Measurements from ENCODE around the gene STARD3. TPM values are rescaled to one million over a fixed set of nuclear protein-coding genes. Genes with fewer than 3 reads are reported as not detected.

Gene STARD3
- total RNA-seq, 1 donor from 2014 or later = 15.2 TPM

DNA sequence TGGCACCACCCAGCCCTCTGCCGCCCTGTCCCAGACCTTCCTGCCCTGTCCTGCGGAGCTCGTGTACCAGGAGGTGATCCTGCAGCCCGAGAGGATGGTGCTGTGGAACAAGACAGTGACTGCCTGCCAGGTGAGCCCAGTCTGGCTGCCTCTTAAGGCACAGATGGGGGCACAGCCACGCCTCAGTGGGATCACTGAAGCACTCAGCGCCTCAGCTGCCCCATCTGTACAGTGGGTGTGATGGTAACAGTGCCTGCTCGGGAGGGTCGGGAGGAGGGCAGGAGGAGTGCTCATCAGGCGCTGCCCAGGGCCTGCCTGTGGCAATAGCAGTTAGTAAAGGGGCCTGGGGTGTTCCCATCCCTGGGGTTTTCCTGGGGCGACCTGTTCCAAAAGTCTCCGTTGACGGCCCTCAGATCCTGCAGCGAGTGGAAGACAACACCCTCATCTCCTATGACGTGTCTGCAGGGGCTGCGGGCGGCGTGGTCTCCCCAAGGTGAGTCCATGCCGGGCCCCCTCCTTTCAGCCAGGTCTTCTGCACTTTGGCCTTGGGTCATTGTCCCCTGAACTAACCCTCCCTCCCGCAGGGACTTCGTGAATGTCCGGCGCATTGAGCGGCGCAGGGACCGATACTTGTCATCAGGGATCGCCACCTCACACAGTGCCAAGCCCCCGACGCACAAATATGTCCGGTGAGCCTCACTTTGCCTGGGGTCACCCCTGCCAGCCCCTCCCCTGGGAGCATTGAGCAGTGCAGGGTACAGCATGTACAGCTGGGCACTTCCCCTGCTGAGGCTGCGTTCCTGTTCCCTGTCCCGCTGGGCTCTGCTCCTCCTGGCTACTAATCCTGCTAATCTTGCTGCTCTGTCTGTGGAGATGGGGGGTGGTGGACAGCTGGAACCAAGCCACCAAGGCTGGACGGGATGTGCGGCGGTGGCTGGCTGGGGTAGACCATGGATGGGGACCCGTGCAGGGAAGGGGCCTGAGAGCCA, 23.7 kb downstream of the STARD3 start:
- peak; percentile 77 for DNase-seq

DNA sequence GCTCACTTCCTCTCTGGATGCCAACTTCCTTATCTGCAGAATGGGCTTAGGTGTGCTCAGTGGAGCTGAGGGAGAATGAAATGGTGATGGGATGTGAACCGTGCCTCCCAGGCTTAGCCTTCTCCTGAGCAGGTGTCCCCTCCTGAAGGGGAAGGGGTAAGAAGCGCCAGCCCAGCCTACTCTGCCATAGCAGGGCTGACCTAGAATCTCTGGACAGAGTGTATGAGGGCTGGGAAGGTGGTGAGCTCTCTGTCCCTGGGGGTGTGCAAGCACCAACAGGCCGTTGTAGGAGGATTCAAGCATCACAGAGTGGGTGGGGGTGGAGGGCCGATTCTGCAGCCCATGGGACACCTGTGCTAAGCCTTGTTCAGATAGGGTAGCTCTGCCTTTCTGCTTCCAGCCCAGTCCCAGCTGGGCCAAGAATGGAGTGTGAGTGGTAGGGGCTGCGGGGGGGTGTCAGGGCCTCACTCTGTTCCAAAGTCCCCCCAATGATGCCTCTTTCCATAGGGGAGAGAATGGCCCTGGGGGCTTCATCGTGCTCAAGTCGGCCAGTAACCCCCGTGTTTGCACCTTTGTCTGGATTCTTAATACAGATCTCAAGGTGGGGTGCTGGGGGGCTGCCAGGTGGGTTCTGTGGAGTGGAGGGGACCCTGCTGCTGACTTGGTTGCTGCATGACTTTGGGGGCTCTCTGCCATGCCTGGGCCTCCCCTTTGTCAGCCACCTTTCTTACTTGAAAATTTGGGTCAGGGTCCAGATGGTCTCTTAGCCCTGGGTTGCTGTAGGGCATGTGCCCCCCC, 25.0 kb downstream of the STARD3 start:
- DNase-seq = no peak

DNA sequence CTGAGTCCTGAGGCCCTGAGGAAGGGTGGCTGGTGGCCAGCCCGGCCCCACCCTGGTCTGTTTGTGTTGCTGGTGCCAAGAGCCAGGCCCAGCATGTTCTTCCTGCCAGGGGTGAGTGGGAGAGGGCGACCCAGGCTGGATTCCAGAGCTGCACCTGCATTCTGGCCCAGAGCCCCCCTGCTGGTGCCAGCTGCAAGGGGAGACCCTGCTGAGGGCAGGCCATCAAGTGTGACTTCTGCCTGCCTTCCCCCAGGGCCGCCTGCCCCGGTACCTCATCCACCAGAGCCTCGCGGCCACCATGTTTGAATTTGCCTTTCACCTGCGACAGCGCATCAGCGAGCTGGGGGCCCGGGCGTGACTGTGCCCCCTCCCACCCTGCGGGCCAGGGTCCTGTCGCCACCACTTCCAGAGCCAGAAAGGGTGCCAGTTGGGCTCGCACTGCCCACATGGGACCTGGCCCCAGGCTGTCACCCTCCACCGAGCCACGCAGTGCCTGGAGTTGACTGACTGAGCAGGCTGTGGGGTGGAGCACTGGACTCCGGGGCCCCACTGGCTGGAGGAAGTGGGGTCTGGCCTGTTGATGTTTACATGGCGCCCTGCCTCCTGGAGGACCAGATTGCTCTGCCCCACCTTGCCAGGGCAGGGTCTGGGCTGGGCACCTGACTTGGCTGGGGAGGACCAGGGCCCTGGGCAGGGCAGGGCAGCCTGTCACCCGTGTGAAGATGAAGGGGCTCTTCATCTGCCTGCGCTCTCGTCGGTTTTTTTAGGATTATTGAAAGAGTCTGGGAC, 25.8 kb downstream of the STARD3 start:
- no peak for DNase-seq

DNA sequence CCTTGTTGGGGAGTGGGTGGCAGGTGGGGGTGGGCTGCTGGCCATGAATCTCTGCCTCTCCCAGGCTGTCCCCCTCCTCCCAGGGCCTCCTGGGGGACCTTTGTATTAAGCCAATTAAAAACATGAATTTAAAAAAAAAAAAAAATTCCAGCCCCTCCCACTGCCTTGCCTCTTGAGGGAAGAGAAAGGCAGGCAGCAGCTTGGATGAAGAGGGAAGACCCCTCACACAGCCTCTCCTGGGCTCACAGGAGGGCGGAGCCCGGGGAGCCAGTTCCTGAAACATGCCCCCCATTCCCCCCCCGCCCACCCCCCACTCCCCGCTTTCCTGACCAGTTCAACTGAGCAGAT, 26.4 kb downstream of the STARD3 start:
- DNase-seq = no peak

DNA sequence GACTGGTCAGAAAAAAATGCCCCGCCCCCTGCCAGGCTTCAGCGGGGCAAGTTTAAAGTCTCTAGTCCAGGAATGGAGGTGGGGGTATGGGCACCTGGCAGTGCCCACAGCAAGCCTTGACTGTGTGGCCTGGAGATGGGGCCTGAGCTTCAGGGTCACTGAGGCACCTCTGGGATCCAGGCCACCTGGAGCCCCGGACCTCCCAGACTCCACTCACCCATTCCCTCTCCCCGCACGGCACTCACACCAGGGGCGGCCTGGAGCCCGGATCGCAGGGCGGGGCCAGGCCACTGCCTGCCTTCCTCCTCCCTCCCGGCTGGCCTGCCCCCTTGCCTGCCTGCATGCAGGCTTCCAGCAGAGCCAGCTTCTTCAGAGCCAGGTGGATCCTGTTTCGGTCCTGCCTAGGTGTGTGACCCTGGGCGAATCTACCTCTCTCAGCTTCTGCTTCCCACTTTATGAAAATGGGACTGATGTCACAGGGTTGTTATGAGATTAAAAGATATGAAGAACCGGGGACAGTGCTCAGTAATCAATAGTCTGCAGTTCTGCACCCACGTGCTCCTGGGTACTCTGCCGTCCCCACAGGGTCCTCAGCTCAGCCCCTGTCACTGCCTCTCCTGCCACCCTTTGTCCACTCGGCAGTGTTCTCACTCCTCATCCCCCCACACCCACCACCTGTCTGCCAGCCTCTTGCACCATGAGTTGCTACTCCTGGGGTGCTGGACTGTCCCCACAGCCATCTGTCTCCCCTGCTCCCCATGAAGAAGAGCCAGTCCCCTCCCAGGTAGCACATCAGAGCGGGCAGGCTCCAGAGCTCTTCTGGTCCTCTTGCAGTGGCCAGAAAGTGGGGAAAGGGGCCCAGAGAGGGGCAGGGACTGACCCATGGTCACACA, 27.0 kb downstream of the STARD3 start:
- DNase-seq = no peak

DNA sequence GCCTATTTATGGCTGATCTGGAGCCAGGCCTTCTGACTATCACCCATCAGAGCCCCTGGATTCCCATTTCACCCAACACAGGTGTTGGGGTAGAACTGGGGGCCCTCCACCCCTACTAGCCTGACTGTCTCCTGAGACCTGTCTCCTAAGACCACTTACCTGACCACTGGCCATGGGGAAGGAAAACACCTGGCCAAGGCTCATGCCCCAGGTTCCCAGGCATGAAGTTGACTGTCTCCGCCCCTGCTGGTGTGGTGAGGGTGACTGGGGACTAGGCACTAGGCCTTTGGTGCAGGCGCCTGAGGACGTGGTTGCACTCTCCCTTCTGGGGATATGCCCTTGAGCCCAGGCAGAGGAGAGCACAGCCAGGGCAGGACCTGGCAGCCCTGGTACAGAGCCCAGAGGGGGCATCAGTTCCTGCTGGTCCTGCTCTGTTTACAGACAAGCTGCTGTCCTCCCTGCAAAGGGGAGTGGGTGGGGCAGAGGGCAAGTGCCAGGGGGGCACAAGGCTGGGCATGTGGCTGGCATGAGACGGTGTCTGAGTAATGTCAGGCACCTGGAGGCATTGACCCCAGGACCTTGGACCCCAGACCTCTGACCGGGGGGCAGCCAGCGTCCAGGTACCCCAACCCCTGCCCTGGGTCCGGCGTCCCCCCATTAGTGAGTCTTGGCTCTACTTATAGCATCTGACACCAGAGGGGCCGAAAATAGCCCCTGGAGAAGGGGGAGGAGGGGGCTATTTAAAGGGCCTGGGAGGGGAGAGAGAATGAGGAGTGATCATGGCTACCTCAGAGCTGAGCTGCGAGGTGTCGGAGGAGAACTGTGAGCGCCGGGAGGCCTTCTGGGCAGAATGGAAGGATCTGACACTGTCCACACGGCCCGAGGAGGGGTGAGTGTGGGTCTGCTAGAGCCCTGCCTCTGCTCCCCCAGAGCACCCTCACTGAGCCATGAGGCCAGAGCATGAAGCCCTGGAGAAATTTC, 27.9 kb downstream of the STARD3 start, which contains the start of gene TCAP:
TSS of gene TCAP (plus strand) at position 769 of the 981 bp plus-strand sequence. CDS start at position 780, 11 bp downstream.
- DNase-seq = peak; percentile 69

DNA sequence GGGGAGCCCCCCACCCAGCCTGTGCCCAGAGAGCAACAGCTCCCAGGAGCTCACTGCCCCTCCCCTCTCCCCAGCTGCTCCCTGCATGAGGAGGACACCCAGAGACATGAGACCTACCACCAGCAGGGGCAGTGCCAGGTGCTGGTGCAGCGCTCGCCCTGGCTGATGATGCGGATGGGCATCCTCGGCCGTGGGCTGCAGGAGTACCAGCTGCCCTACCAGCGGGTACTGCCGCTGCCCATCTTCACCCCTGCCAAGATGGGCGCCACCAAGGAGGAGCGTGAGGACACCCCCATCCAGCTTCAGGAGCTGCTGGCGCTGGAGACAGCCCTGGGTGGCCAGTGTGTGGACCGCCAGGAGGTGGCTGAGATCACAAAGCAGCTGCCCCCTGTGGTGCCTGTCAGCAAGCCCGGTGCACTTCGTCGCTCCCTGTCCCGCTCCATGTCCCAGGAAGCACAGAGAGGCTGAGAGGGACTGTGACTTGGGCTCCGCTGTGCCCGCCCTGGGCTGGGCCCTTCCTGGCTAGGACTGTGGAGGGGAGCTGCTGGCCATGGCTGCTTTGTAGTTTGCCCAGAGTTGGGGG, 28.8 kb downstream of the STARD3 start:
- DNase-seq = peak; percentile 59

DNA sequence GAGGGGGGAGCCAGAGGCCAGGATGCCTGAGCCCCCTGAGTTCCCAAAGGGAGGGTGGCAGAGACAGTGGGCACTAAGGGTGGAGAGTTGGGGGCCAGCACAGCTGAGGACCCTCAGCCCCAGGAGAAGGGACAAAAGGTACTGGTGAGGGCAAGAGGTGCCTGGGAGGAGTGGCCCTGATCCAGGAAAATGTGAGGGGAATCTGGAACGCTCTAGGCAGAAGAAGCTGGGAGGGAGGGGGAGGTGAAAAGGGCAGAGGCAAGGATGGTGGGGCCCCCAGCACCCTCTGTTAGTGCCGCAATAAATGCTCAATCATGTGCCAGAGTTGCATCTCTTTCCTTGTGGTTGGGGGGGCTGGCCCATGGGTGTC, 29.3 kb downstream of the STARD3 start:
- no peak for DNase-seq

DNA sequence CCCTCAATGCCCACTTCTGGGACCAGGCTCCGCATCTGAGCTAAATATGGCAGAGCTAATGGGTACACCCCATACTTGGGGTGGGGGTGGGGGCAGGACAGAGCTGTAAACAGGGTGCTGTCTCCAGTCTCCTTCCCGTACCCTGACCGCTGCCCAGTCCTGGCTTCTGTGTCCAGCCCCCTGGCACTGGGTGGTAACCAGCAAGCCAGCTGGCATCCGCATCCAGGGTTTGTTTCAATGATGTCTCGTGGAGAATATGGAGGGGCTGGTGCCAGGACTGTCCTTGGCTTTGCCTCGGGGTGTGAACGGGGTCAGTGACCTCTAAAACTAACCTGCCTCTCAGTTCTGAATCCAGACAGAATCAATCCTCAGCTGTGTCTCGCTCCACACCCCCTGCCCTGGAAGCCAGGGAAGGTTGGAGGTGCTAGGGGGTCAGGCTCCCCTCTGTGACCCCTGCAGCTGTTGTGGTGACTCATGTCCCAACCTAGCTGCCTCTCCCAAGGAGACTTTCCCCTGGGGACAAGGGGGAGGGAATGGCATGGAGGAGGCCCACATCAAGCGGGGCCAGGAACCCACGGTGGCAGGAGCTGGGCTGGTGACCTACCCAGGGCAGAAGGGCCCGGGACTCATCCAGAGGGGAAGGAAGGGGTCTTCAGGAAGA, 29.8 kb downstream of the STARD3 start:
- DNase-seq = peak; percentile 55

DNA sequence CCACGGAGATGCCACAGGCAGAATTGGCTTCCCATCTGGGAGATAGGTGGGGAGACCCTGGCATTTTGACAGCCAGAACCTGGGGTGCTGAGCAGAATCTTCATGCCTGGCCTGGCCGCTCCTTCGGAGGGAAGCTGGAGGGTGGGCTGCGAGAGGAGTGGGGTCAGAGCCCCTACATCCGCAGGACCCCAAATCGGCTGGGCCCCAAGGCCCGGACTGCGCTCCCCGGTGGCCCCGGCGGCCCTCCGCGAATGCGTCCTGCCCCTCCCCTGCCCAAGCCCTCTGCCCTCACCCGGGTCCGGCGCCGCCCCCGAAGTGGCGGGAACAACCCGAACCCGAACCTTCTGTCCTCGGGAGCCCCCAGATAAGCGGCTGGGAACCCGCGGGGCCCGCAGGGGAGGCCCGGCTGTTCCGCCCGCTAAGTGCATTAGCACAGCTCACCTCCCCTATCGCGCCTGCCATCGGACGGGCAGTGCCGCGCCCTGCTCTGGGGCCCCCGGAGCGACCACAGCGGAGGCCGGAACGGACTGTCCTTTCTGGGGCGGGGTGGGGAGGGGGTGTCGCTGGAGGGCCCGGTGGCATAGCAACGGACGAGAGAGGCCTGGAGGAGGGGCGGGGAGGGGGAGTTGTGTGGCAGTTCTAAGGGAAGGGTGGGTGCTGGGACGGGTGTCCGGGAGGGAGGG, 30.5 kb downstream of the STARD3 start:
- DNase-seq = no peak

DNA sequence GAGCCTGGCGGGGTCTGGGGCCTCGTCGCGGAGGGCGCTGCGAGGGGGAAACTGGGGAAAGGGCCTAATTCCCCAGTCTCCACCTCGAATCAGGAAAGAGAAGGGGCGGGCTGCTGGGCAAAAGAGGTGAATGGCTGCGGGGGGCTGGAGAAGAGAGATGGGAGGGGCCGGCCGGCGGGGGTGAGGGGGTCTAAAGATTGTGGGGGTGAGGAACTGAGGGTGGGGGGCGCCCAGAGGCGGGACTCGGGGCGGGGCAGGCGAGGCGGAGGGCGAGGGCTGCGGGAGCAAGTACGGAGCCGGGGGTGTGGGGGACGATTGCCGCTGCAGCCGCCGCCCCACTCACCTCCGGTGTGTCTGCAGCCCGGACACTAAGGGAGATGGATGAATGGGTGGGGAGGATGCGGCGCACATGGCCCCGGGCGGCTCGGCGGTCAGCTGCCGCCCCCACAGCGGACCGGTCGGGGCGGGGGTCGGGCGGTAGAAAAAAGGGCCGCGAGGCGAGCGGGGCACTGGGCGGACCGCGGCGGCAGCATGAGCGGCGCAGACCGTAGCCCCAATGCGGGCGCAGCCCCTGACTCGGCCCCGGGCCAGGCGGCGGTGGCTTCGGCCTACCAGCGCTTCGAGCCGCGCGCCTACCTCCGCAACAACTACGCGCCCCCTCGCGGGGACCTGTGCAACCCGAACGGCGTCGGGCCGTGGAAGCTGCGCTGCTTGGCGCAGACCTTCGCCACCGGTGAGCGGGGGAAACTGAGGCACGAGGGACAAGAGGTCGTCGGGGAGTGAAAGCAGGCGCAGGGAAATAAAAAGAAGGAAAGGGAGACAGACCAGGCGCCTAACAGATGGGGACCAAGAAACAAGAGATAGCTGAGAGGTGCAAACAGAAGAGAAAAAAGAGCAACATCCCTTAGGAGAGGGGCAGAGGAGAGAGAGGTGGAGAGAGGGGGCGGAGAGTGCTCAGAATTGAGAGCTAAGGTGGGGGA, 31.3 kb downstream of the STARD3 start, which contains the start of gene PNMT:
TSS of gene PNMT (plus strand) at position 509 of the 980 bp plus-strand sequence. CDS start at position 532, 23 bp downstream.
- peak; percentile 80 for DNase-seq

DNA sequence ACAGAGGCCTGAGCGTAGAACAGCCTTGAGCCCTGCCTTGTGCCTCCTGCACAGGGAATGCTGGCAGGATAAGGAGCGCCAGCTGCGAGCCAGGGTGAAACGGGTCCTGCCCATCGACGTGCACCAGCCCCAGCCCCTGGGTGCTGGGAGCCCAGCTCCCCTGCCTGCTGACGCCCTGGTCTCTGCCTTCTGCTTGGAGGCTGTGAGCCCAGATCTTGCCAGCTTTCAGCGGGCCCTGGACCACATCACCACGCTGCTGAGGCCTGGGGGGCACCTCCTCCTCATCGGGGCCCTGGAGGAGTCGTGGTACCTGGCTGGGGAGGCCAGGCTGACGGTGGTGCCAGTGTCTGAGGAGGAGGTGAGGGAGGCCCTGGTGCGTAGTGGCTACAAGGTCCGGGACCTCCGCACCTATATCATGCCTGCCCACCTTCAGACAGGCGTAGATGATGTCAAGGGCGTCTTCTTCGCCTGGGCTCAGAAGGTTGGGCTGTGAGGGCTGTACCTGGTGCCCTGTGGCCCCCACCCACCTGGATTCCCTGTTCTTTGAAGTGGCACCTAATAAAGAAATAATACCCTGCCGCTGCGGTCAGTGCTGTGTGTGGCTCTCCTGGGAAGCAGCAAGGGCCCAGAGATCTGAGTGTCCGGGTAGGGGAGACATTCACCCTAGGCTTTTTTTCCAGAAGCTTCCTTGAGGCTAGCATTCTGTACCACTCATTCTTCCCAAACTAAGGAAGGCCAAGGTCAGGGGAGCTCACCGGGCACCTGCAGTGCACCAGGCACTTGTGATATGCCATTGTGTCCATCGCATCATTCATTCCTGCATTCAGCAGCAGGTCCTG, 33.2 kb downstream of the STARD3 start:
- DNase-seq = no peak

DNA sequence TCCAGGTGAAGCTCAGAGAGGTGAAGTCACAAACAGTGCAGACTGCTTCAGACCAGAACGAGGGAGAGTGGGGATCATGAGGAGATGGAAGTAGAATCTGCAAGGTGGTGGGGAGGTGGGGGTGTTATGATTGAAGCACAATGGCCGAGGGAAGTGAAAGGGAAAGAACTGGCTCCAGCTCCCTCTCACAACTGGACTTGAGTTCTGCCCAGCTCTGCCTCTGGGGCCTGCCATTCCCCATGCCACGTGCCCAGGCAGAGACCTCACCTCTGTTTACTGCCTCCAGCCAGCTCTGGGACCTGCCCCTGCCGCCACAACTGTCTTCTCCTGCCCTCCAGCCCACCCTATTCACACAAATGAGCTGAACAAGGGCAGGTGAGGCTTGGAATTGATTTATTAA, 33.8 kb downstream of the STARD3 start:
- DNase-seq = no peak

DNA sequence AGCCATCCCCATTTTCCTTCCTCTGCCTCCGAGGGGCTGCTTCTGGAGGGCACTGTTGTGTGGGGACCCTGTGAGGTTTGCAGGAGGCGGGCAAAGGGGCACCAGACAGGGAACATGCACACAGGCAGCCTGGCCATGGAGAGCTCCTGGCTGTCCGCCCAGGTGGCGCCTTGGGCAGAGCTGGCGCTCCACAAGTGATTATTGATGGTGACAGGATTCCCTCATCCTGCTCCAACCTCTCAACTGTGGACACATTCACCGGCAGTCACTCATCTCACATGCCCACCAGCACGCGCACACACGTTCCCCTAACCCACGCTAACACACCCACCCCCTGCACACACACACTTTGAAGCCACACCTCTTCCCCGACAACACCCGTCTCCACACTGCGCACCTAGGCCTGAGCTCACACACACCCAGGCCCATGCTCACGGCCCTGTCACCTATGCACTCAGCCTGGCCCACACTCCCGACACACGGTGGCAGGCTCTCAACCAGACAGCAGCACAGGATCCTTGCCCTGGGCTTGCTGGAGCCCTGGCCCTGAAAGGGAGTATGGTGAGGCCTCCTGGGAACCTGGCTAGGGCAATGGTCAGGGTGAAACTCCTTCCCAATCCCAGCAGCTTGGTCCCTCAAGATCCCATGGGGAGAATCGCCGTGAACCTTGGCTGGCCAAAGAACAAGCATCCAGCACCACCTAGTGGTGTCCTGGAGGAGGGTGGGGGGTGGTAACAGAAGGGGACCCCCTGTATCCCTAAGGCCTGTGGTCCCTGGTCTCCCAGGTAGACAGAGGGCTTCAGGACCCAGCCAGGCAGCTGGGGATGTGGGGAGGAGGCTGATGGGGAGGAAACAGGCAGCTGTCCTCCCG, 34.9 kb downstream of the STARD3 start:
- DNase-seq = peak; percentile 62

All from tongue (tissue), 2 donors.